ENCODE results near the gene OSBPL10. TPM values are rescaled to one million over a fixed set of nuclear protein-coding genes. Genes with fewer than 3 reads are reported as not detected.

OSBPL10 gene
- total RNA-seq, 2 donors from 2014 or later = 23.8 to 33.6 TPM

- Histone ChIP-seq H3K36me3 (ENCODE audit: control insufficient read depth, insufficient read depth, low read length) (no peaks in the 10 kb centered on the region), H3K4me3 (ENCODE audit: low read length) (peak overlapping the region; percentile 32), H3K27ac (ENCODE audit: low read depth, low read length) (no peak overlapping the region), H3K9ac (ENCODE audit: extremely low read depth, low read length, poor library complexity, severe bottlenecking) (no peak overlapping the region), H3K9me3 (ENCODE audit: control insufficient read depth, low read length) (peaks cover 3% of the 10 kb centered on the region), H3K27me3 (ENCODE audit: control insufficient read depth, insufficient read depth, low read length, poor library complexity, severe bottlenecking) (no peaks in the 10 kb centered on the region), H3K4me1 (ENCODE audit: control insufficient read depth, insufficient read depth, low read length) (peaks cover 22% of the 10 kb centered on the region)
- Mint-ChIP-seq H3K9me3 (peaks cover 5% of the 10 kb centered on the region), H3K4me1 (peaks cover 32% of the 10 kb centered on the region), H3K36me3 (ENCODE audit: low read depth) (no peaks in the 10 kb centered on the region), H3K4me3 (peak overlapping the region; percentile 34), H3K27me3 (ENCODE audit: insufficient read depth) (no peaks in the 10 kb centered on the region), H3K27ac (peak overlapping the region; percentile 84)
- WGBS, 2 experiments (ENCODE audit: insufficient coverage in 1 of 2, insufficient read length in 1 of 2) = 68 to 76% methylated on average over 3 to 4 of the region's 4 CpGs
- peak; percentile 66 for DNase-seq
- TF ChIP-seq CTCF (conservative IDR thresholded peaks at IDR 0.05) = peak; percentile 33
Measured at GRCh38 chr3:31960793-31961431, 20.1 kb downstream of the OSBPL10 start.

- Mint-ChIP-seq H3K36me3 (ENCODE audit: low read depth) (peaks cover 4% of the 10 kb centered on the region), H3K9me3 (peaks cover 12% of the 10 kb centered on the region), H3K27ac (peak overlapping the region; percentile 84), H3K4me3 (peak overlapping the region; percentile 34), H3K27me3 (ENCODE audit: insufficient read depth) (no peaks in the 10 kb centered on the region), H3K4me1 (peaks cover 32% of the 10 kb centered on the region)
- H3K9ac ChIP-seq (ENCODE audit: extremely low read depth, low read length, poor library complexity, severe bottlenecking) = no peak overlapping the region
- DNase-seq = peak; percentile 56
- peak overlapping the region; percentile 40 for H3K27ac ChIP-seq (ENCODE audit: low read depth, low read length)
- WGBS, 2 experiments (ENCODE audit: insufficient coverage in 1 of 2, insufficient read length in 1 of 2) = 55 to 63% methylated on average over 4 to 7 of the region's 7 CpGs
- no peaks in the 10 kb centered on the region for H3K36me3 ChIP-seq (ENCODE audit: control insufficient read depth, insufficient read depth, low read length)
- peaks cover 10% of the 10 kb centered on the region for H3K9me3 ChIP-seq (ENCODE audit: control insufficient read depth, low read length)
- no peak for TF ChIP-seq CTCF (conservative IDR thresholded peaks at IDR 0.05)
- H3K27me3 ChIP-seq (ENCODE audit: control insufficient read depth, insufficient read depth, low read length, poor library complexity, severe bottlenecking) = no peaks in the 10 kb centered on the region
- H3K4me3 ChIP-seq (ENCODE audit: low read length) = peak overlapping the region; percentile 32
- peaks cover 22% of the 10 kb centered on the region for H3K4me1 ChIP-seq (ENCODE audit: control insufficient read depth, insufficient read depth, low read length)
Measured at GRCh38 chr3:31959951-31960792, 20.9 kb downstream of the OSBPL10 start.

GRCh38 chr3:31959251-31959650, 21.8 kb downstream of the OSBPL10 start:
- H3K4me3 Mint-ChIP-seq = peak overlapping the region; percentile 34
- Histone ChIP-seq H3K4me3 (ENCODE audit: low read length) (no peak overlapping the region), H3K9ac (ENCODE audit: extremely low read depth, low read length, poor library complexity, severe bottlenecking) (no peak overlapping the region), H3K27ac (ENCODE audit: low read depth, low read length) (peak overlapping the region; percentile 39), H3K27me3 (ENCODE audit: control insufficient read depth, insufficient read depth, low read length, poor library complexity, severe bottlenecking) (no peaks in the 10 kb centered on the region), H3K4me1 (ENCODE audit: control insufficient read depth, insufficient read depth, low read length) (peaks cover 22% of the 10 kb centered on the region), H3K9me3 (ENCODE audit: control insufficient read depth, low read length) (peaks cover 14% of the 10 kb centered on the region), H3K36me3 (ENCODE audit: control insufficient read depth, insufficient read depth, low read length) (no peaks in the 10 kb centered on the region)
- WGBS, 2 experiments (ENCODE audit: insufficient coverage in 1 of 2, insufficient read length in 1 of 2) = 79 to 90% methylated on average over 2 of the region's 2 CpGs
- H3K9me3 Mint-ChIP-seq = peaks cover 19% of the 10 kb centered on the region
- H3K27ac Mint-ChIP-seq = peak overlapping the region; percentile 5
- no peak for DNase-seq
- peaks cover 4% of the 10 kb centered on the region for H3K36me3 Mint-ChIP-seq (ENCODE audit: low read depth)
- H3K27me3 Mint-ChIP-seq (ENCODE audit: insufficient read depth) = no peaks in the 10 kb centered on the region
- peaks cover 32% of the 10 kb centered on the region for H3K4me1 Mint-ChIP-seq
- TF ChIP-seq CTCF (conservative IDR thresholded peaks at IDR 0.05) = no peak
